Activated CD4-positive, alpha-beta T cell treated with anti-CD3 and anti-CD28 coated beads, Interleukin-2, amount 10 ng/mL, durations not matched to agents 24 days and 14 days (primary cell): ENCODE measurements around the gene TDRD12. TPM values are rescaled to one million over a fixed set of nuclear protein-coding genes. Genes with fewer than 3 reads are reported as not detected.
"Not testable (repeated sequence)": the region's sequence is repeated elsewhere in the genome, so short reads cannot be mapped to it uniquely, and the experiment has no call there.

Experiments used
- DNase-seq: peaks from one replicate; pipeline ENCODE4 v3.0.0; 2022
- H3K27ac Mint-ChIP-seq: one replicate; pipeline ENCODE4 v1.8.0; 2022; ENCODE audit warnings: mild to moderate bottlenecking, mixed read lengths
- H3K27me3 Mint-ChIP-seq: one replicate; pipeline ENCODE4 v1.8.0; 2022; ENCODE audit warnings: mixed read lengths
- H3K36me3 Mint-ChIP-seq: one replicate; pipeline ENCODE4 v1.8.0; 2022; ENCODE audit warnings: low read depth, mild to moderate bottlenecking, mixed read lengths
- H3K4me1 Mint-ChIP-seq: one replicate; pipeline ENCODE4 v1.8.0; 2021; ENCODE audit warnings: mixed read lengths
- H3K4me3 Mint-ChIP-seq: one replicate; pipeline ENCODE4 v1.8.0; 2022; ENCODE audit warnings: mild to moderate bottlenecking, moderate library complexity, mixed read lengths
- H3K9me3 Mint-ChIP-seq: one replicate; pipeline ENCODE4 v1.8.0; 2021; ENCODE audit warnings: mixed read lengths
- intact Hi-C: fragments of 100-400 bp; cut with micrococcal nuclease; formaldehyde crosslinking; loops from one replicate; pipeline ENCODE4 v1.15.1; 2023
- total RNA-seq: library from RNA; stranded (reverse); gene quantifications from 2 replicates; pipeline ENCODE4 v1.2.3, GENCODE V29; 2022

The TDRD12 gene
- total RNA-seq, 1 donor from 2014 or later, result 0.05 TPM

- DNase-seq, result no peak
- Mint-ChIP-seq H3K9me3 (no peaks in the 10 kb centered on the region), H3K4me1 (no peaks in the 10 kb centered on the region), H3K27ac (no peak overlapping the region), H3K4me3 (no peak overlapping the region), H3K36me3 (no peaks in the 10 kb centered on the region), H3K27me3 (peaks cover 11% of the 10 kb centered on the region)
- intact Hi-C loops, result no loop called here
These were observed 25.2 kb downstream of the TDRD12 start for GRCh38 chr19:32744555-32745325.

DNA sequence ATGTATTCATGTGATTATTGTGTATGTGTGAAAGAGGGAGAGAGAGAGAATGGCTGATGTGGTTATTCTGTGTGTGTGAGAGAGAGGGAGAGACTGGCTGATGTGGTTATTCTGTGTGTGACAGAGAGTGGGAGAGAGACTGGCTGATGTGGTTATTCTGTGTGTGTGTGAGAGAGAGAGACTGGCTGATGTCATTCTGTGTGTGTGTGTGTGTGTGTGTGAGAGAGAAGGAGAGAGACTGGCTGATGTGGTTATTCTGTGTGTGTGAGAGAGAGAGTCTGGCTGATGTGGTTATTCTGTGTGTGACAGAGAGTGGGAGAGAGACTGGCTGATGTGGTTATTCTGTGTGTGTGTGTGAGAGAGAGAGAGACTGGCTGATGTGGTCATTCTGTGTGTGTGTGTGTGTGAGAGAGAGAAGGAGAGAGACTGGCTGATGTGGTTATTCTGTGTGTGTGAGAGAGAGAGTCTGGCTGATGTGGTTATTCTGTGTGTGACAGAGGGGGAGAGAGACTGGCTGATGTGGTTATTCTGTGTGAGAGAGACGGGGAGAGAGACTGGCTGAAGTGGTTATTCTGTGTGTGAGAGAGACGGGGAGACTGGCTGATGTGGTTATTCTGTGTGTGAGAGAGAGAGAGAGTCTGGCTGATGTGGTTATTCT, 26.2 kb downstream of the TDRD12 start:
- H3K36me3 Mint-ChIP-seq, H3K27ac Mint-ChIP-seq, H3K4me3 Mint-ChIP-seq, H3K9me3 Mint-ChIP-seq, intact Hi-C loops, H3K4me1 Mint-ChIP-seq: not testable (repeated sequence)
- peak; percentile 63 for DNase-seq
- peaks cover 15% of the 10 kb centered on the region for H3K27me3 Mint-ChIP-seq

GRCh38 chr19:32746631-32747196, 27.1 kb downstream of the TDRD12 start:
- H3K36me3 Mint-ChIP-seq, H3K4me1 Mint-ChIP-seq, H3K4me3 Mint-ChIP-seq, H3K9me3 Mint-ChIP-seq, H3K27ac Mint-ChIP-seq, intact Hi-C loops: not testable (repeated sequence)
- peak; percentile 63 for DNase-seq
- peaks cover 17% of the 10 kb centered on the region for H3K27me3 Mint-ChIP-seq

GRCh38 chr19:32748497-32748896, 28.9 kb downstream of the TDRD12 start:
- intact Hi-C loops, result no loop called here
- no peak for DNase-seq
- Mint-ChIP-seq H3K9me3 (no peaks in the 10 kb centered on the region), H3K4me3 (no peak overlapping the region), H3K36me3 (no peaks in the 10 kb centered on the region), H3K27me3 (peaks cover 18% of the 10 kb centered on the region), H3K4me1 (no peaks in the 10 kb centered on the region), H3K27ac (no peak overlapping the region)

DNA sequence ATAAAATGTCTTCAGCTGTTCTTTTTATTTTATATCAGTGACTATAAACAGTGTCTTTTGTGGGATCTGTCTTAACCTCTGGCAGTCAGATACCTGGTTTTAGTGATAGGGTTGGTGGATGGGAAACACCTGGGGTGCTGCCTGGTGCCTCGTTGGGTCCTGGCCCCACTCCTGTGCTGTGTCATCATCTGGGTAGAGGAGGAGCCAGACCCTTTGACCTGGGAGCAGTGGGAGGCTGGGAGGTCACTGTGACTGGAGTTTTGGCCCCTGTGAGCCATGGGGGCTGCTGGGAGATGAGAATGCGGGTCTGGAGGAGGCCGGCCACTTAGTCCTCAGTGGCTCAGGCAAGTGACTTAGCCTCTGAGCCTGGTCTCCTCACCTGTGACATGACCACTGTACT, 29.4 kb downstream of the TDRD12 start:
- DNase-seq, result no peak
- Mint-ChIP-seq H3K27me3 (peaks cover 22% of the 10 kb centered on the region), H3K4me1 (no peaks in the 10 kb centered on the region), H3K36me3 (no peaks in the 10 kb centered on the region), H3K4me3 (no peak overlapping the region), H3K27ac (no peak overlapping the region), H3K9me3 (no peaks in the 10 kb centered on the region)
- intact Hi-C loops, result no loop called here

- DNase-seq, result no peak
- intact Hi-C loops, result no loop called here
- Mint-ChIP-seq H3K27ac (no peak overlapping the region), H3K36me3 (no peaks in the 10 kb centered on the region), H3K4me3 (no peak overlapping the region), H3K9me3 (no peaks in the 10 kb centered on the region), H3K27me3 (peaks cover 22% of the 10 kb centered on the region), H3K4me1 (no peaks in the 10 kb centered on the region)
These were observed 29.8 kb downstream of the TDRD12 start for GRCh38 chr19:32749361-32749760.

DNA sequence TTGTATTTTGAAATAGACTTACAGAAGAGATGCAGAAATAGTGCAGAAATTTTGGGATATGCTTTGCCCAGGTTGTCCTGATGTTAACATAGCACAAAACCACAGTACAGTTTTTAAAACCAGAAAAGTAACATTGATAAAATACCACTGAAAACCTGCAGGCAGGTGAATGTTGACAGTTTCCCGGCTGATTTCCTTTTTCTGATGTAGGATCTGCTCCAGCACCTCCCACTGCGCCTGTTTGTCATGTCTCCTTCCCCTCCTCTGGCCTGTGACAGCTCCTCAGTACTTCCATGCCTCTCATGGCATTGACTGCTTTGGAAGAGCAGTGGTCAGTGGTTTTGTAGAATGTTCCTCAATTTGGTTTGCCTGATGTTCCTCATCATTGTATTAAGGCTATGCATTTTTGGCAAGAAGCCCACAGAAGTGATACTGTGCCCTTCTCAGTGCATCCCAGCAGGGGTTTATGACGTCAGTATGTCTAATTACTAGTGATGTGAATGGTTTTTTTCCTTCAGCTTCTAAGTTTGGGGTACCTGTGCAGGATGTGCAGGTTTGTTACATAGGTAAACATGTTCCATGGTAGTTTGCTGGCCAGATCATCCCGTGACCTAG, 31.0 kb downstream of the TDRD12 start:
- peaks cover 24% of the 10 kb centered on the region for H3K27me3 Mint-ChIP-seq
- no peak overlapping the region for H3K4me3 Mint-ChIP-seq
- no peaks in the 10 kb centered on the region for H3K4me1 Mint-ChIP-seq
- H3K9me3 Mint-ChIP-seq, result no peaks in the 10 kb centered on the region
- no peaks in the 10 kb centered on the region for H3K36me3 Mint-ChIP-seq
- DNase-seq, result no peak
- H3K27ac Mint-ChIP-seq, result no peak overlapping the region
- intact Hi-C loops, result no loop called here

DNA sequence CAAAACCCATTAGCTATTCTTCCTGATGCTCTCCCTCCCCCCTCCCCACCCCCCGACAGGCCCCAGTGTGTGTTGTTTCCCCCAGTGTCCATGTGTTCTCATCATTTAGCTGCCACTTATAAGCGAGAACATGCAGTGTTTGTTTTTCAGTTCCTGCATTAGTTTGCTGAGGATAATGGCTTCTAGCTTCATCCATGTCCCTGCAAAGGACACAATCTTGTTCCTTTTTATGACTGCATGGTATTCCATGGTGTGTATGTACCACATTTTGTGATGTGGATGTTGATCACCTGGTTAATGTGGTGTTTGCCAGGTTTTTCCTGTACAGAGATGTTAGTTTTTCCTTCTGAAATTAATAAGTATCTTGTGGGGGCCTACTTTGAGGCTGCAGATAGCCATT, 31.5 kb downstream of the TDRD12 start:
- DNase-seq, result no peak
- Mint-ChIP-seq H3K4me3 (no peak overlapping the region), H3K4me1 (no peaks in the 10 kb centered on the region), H3K27ac (no peak overlapping the region), H3K36me3 (no peaks in the 10 kb centered on the region), H3K9me3 (no peaks in the 10 kb centered on the region), H3K27me3 (peaks cover 24% of the 10 kb centered on the region)
- intact Hi-C loops, result no loop called here

DNA sequence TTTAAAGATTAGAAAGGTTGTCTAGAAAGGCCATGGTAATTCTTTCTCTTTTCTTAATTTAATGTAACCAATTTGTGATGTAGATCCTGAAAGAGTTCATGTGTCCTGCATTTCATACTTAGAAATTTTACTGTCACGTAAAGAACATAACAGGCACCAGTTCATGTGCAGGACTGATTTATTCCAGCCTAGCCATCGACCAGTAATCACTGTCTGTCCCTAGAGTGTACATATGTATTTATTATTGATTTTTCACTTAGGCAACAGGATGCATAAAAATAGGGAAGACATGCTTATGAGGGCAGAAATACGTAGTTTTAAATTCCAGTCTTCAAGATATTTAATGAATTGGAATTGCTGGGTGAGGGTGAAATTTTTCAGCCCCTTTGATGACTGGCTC, 37.6 kb downstream of the TDRD12 start:
- H3K4me1 Mint-ChIP-seq, result peaks cover 2% of the 10 kb centered on the region
- H3K27me3 Mint-ChIP-seq, result peaks cover 14% of the 10 kb centered on the region
- peaks cover 6% of the 10 kb centered on the region for H3K9me3 Mint-ChIP-seq
- no peak overlapping the region for H3K4me3 Mint-ChIP-seq
- H3K27ac Mint-ChIP-seq, result no peak overlapping the region
- intact Hi-C loops, result no loop called here
- no peak for DNase-seq
- no peaks in the 10 kb centered on the region for H3K36me3 Mint-ChIP-seq

- intact Hi-C loops, H3K4me1 Mint-ChIP-seq, H3K4me3 Mint-ChIP-seq, H3K9me3 Mint-ChIP-seq, DNase-seq, H3K27ac Mint-ChIP-seq, H3K36me3 Mint-ChIP-seq: not testable (repeated sequence)
- peaks cover 15% of the 10 kb centered on the region for H3K27me3 Mint-ChIP-seq
These were observed 45.8 kb downstream of the TDRD12 start for GRCh38 chr19:32765365-32765764.

DNA sequence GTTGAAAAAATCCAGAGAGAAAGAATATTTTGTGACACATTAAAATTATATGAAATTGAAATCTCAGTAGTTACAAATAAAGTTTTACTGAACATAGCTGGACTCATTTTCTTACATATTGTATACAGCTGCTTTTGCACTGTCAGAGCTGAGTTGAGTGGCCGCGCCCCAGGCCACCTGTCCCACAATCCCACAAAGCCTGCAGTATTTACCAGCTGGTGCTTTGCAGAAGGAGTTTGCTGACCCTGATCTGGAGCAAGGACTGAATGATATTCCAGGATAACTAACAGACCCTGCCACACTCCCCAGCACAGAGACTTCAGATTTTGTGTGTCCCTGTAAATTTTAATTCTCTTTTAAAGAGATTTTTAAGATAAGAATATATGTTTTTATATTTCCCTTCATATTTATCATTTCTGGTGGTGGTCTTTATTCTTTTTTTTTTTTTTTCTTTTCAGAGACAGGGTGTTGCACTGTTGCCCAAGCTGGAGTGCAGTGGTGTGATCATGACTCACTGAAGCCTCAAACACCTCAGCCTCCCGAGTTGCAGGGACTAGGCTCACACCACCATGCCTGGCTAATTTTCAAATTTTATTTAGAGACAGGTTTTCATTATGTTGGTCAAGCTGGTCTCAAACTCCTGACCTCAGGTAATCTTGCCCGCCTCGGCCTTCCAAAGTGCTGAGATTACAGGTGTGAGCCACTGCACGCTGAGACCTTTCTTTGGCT, 48.5 kb downstream of the TDRD12 start:
- Mint-ChIP-seq H3K36me3 (no peaks in the 10 kb centered on the region), H3K27ac (no peak overlapping the region), H3K9me3 (no peaks in the 10 kb centered on the region), H3K4me3 (no peak overlapping the region), H3K27me3 (peaks cover 24% of the 10 kb centered on the region), H3K4me1 (no peaks in the 10 kb centered on the region)
- no peak for DNase-seq
- intact Hi-C loops, result no loop called here

- no peaks in the 10 kb centered on the region for H3K9me3 Mint-ChIP-seq
- no peak overlapping the region for H3K4me3 Mint-ChIP-seq
- peaks cover 19% of the 10 kb centered on the region for H3K27me3 Mint-ChIP-seq
- DNase-seq, result no peak
- no peaks in the 10 kb centered on the region for H3K36me3 Mint-ChIP-seq
- H3K4me1 Mint-ChIP-seq, result no peaks in the 10 kb centered on the region
- H3K27ac Mint-ChIP-seq, result no peak overlapping the region
- intact Hi-C loops, result no loop called here
These were observed 52.0 kb downstream of the TDRD12 start for GRCh38 chr19:32771596-32771995.

DNA sequence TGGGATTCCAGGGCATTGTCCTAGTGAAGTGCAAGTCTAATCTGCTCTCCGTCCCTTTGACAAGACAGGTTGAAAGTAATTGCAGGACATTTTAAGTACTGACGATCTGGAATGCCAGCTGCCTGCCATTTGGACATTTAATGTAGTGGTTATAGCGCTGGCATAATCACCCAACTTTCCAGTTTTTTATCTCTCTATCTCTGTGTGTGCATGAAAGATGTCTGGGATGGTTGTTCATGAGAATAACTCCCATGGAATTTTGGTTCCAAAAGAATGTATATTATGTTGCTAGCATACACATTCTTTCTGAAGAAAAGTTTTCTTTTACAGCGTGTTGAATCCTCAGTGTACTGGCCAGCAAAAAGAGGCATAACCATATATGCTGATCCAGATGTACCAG, 53.6 kb downstream of the TDRD12 start:
- Mint-ChIP-seq H3K27ac (no peak overlapping the region), H3K9me3 (no peaks in the 10 kb centered on the region), H3K27me3 (peaks cover 19% of the 10 kb centered on the region), H3K4me1 (no peaks in the 10 kb centered on the region), H3K36me3 (no peaks in the 10 kb centered on the region), H3K4me3 (no peak overlapping the region)
- intact Hi-C loops, result no loop called here
- DNase-seq, result no peak

- intact Hi-C loops, result no loop called here
- no peak for DNase-seq
- H3K36me3 Mint-ChIP-seq, result peaks cover 1% of the 10 kb centered on the region
- H3K4me3 Mint-ChIP-seq, result no peak overlapping the region
- peaks cover 14% of the 10 kb centered on the region for H3K9me3 Mint-ChIP-seq
- H3K4me1 Mint-ChIP-seq, result no peaks in the 10 kb centered on the region
- peaks cover 17% of the 10 kb centered on the region for H3K27me3 Mint-ChIP-seq
- no peak overlapping the region for H3K27ac Mint-ChIP-seq
These were observed 59.5 kb downstream of the TDRD12 start for GRCh38 chr19:32779082-32779481.
